GM18867 (cell line): ENCODE data around the gene DPP7.
"Not testable (repeated sequence)": the region's sequence is repeated elsewhere in the genome, so short reads cannot be mapped to it uniquely, and the experiment has no call there.

Source experiments
- ATAC-seq: cut with Tn5 transposase; IDR thresholded peaks from one replicate; pipeline ENCODE4 v1.9.1; 2021; ENCODE audit warnings: mild to moderate bottlenecking, moderate library complexity; ENCODE audit not compliant: unreplicated experiment

DPP7 gene

DNA sequence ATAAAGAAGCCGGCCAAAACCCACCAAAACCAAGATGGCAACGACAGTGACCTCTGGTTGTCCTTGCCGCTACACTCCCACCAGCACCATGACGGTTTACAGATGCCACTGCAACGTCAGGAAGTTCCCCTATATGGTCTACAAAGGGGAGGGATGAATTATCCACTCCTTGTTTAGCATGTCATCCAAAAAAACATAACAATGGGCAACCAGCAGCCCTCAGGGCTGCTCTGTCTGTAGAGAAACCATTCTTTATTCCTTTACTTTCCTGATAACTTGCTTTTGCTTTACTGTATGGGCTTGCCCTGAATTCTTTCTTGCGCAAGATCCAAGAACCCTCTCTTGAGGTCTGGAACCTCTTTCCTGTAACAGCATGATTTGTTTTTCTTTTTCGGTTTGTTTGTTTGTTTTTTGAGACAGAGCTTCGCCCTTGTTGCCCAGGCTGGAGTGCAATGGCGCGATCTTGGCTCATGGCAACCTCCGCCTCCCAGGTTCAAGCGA, 39.2 kb downstream of the DPP7 start:
- no peak for ATAC-seq

DNA sequence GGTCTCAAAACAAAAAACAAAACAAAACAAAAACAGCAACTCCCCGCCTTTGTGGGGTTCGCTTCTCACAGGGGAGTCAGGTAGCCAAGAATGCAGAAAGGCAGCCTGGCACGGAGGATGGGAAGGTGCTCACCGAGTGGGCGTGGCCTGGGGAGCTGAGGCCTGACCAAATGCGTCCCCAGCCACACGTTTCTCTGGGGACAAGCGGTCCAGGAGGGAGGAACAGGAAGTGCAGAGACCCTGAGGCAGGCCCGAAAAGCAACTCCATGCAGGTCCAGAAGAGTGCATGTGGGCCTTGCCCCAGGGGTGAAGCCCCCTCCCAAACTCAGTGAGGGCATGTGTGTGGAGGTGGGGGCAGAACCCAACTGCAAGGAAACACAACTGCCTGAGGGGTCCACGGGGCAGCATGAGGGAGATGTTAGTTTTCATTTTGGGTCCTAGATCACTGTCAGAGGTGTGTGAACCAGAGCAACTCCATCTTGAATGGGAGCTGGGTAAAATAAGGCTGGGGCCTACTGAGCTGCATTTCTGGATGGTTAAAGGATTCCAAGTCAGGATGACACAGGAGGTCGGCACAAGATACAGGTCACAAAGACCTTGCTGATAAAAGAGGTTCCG, 39.8 kb downstream of the DPP7 start:
- ATAC-seq: no peak

DNA sequence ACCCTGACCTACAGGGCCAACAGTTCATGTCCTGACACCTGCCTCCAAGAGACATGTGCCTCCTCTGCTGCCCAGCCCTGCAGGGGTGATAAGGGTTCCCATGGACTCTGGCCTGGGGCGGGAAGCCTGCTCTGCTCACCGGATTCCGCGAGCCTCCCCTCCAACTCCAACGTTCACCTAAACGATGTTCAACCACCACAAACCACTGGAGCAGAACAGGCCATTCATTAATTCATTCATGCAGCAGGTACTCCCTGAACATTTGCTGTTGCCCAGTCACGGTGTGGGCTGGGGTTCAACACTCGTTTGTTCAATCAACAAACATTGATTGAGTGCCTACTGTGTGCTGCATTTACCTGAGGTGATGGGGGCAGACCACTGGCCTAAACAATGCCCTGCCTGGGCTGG, 40.5 kb downstream of the DPP7 start:
- ATAC-seq: no peak

DNA sequence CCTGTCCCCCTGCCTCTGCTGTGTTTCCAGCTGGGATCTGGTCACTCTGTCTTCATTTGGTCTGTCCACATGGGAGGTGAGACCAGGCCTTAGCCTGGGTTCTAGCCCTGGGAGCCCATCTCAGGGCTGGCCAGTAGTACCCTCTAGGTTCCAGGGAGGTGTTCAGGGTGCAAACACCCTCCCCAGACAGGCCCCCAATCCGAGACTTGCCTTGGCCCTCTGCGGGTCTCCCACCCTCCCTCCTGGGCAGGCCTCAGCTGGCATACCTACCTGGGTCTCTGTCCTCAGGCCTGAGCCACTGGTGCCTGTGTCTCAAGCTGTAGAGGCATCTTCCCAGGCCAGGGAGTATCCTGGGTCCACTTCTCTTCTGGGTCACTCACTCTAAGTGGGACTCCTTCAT, 43.3 kb downstream of the DPP7 start:
- ATAC-seq: no peak

DNA sequence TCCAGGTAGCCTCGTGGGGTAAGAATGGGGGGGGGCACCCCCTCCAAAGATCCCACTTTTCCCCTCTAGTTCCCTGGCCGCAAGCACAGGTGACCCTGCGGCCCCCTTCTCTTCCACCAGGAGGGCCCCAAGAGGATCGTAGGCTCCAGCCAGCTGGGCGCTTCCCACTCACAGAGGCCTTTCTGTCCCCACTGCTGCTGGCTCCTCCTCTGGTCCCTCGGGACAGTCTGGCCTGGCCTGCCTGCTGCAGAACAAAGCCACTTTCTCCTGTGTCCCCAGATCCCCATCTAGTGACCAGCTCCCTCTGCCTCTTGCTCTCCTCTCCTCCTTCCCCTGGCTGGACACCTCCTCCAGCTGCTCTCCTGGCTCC, 43.6 kb downstream of the DPP7 start:
- ATAC-seq: no peak

DNA sequence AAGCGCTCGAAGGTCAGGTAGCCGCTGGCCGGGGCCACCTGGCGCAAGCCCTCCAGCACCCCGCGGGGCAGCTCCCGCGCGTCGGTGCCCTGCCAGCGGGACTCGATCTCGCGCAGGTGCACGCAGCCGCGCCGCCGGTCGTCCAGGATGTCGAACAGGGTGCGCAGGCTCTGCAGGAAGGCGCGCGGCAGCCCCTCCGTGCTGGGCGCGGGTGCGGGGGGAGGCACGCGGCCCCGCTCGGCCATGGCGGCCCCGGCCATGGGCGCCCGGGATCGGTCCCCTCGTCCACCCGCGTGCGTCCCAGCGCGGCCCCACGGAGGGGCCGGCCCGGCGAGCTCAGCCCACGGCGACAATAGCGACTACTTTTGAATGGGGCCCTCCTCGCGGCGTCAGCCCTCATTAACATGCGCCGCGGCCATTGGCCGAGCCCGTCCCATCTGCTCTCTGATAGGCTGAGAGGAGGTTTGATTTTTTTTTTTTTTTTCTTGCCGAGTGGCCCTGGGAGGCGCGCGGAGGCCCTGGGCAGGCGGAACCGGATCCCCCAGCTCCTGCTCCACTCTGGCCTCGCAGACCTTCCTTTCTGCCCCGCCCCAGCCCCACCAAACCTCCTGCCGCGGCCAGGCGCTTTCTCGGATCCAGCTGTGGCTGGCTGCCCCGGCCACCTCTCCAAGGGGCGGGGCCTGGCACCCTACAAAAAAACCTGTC, 44.2 kb downstream of the DPP7 start, which contains the start of gene SAPCD2:
Gene SAPCD2 (minus strand): TSS at position 357 of the 705 bp plus-strand sequence. CDS start 97 bp downstream, at position 260.
- ATAC-seq: peak; percentile 72

DNA sequence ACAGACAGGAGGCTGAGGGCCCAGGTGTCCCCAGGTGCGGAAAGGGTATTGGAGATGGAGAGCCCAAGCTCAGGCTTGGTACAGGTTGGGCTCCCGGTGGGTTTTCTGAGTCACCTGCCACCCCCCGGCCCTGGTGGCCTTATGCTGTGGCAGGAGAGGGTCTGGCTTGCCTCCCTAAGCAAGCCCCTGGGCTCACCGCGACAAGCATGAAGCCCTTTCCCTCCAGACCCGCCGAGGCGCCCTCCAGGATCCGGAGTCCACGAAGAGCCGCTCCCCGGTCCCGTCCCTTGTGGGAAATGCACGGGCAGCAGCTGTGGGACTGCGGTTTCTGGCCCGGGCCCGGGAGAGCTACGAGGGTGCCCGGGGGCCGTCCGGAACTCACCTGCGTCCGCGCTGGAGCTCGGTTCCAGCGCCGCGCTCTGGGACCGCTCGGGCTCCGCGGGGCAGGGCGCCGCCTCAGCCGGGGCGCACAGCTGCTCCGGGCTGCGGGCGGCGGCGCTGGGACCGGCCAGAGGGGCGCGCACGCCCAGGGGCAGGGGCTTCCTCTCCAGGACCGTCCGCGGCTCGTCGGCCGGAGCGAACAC, 44.9 kb downstream of the DPP7 start:
- peak; percentile 4 for ATAC-seq

DNA sequence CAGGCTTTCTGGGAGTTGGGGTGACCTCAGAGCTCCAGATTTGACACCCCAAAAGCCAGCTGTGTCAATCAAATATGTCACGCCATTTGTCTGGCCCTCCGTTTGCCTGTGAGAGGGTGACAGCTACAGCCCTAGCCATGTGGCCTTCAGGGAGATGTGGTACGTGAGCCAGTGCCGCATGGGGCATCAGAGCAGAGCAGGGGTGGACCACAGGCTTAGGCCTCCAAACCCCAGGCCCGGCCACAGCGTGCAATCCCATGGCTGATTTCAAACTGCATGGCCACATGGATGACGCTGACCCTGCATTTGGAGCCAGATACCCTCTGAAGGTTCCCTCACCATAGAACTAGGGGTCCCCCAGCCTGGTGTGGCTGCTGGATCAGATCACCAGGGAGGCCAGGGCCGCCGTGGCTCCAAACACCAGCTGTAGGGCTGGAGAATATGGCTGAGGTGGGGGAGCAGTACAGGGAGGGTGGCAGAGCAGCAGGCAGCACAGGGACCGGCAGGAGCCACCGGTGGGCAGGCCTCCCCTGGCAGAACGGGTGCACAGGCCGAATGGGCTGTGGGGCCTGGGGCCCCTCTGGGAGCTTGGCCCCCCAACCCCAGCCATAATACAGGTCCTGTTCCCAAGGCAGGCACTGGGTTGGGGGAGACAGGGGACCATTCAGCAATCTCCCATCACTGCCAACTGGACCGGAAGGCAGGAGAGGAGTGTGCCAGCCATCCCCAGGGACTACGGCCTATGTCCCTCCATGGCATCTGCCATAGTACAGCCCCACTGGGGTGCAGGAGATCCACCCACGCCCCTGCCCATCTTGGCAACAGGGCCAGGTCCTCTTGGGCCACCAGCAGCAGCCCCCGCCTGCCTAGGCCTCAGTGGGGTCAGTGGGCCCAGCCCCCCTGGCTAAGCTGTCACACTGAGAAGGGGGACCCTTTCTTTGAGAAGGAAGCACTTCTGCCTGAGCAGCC, 45.7 kb downstream of the DPP7 start:
- ATAC-seq: no peak

DNA sequence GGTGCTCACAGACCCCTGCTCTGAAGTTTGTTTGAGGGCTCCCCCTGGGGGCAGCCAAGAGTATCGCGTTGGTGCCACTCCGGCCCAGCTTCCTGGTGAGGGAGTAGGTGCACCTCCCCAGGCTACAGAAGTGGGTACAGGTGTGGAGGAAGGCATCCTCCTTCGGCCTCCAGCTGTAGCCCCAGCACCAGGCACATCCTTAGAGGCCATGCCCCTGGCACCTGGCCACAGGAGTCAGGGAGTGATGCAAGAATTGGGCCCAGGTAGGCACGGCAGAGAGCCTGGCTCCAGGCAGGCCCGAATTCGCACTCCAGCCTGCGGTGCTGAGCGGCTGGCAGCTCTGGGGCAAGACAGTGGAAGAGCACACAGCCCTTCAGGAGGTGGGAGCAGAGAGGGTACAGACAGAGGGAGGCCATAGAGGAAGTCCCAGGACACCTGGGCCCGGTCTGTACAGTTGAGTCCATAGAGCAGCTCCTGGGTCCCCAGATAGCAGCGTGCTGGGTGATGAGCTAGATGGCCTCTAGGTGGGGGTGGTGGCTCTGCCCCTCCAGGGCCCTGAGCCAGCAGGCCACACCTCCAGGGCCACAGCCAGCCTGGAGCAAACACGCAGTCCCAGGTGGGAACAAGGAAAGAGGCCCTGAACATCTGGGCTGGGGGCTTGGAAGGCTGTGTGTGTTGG, 46.5 kb downstream of the DPP7 start:
- ATAC-seq: peak; percentile 40

DNA sequence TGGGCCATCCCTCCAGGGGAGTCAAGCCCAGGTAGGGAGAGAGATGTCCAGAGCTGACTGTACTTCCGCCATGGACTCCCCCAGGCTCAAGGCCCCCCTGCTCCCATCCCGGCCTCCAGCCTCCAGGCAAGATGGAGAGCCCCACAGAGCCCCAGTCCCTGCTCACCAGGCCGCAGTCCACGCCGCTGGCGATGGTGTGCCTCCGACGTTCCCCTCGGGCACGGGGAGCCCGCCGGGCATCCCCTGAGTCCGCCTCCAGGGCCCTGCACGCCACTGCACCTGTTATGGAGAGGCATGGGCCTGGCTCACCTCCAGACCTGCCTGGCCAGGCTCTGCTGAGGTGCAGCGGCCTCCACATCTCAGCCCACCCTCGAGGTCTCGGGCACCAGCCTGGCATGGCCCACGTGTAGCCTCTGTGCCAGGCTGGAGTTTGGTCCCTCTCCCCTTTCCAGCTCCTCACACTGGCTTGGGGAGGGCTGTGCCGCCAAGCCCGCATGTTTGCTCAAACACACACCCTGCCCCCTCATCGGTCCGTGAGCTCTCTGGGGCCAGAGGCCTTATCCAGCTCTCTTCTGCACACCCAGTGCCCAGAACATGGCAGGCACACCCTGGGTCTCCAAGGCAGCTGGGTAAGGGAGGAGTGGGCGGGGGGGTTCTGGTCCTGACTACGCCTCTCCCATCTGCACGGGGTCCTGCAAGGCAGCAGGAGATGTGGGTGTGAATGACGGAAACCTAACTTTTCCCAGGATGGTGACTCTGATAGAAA, 48.3 kb downstream of the DPP7 start:
- ATAC-seq: no peak

DNA sequence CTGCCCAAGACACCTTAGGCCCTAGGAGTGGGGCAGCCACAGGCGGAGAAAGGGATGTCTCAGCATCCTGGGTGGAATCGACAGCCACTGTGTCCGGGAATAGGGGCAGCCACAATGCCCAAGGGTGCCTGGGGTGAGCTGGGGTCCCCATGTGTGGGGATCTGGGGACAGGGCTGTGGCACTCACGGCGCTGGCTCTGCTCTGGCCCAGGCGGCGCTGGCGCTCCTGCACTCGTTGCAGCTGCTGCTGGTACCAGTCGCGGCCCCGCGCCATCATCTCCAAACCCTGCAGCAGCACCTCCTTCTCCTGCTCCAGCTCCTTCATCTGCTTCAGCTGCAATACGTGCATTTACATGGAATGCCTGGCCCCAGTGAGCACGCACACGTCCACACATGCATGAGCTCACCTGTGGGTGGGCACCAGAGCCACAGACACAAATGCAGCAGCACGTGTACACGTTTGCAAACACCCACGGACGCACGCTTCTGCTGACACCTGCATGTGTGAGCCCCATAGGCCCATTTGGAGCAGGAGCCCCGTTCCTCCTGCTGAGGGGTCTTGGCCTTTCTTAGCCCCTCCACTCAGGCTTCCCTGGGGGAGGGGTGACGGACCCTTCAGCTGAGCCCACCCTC, 49.1 kb downstream of the DPP7 start:
- ATAC-seq: no peak

DNA sequence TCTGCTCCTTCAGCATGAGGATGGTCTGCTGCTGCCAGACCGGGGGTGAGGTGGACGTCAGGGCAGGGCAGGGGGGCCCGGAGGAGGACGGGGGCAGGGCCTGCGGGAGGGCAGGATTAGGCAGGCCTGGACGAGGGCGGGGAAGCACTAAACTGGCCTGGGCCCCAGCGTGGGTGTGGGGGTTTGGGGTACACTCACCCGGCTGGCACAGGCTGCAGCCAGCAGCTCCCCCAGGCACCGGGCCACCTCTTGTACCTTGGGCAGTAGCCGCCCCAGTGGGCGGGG, 49.7 kb downstream of the DPP7 start:
- no peak for ATAC-seq

DNA sequence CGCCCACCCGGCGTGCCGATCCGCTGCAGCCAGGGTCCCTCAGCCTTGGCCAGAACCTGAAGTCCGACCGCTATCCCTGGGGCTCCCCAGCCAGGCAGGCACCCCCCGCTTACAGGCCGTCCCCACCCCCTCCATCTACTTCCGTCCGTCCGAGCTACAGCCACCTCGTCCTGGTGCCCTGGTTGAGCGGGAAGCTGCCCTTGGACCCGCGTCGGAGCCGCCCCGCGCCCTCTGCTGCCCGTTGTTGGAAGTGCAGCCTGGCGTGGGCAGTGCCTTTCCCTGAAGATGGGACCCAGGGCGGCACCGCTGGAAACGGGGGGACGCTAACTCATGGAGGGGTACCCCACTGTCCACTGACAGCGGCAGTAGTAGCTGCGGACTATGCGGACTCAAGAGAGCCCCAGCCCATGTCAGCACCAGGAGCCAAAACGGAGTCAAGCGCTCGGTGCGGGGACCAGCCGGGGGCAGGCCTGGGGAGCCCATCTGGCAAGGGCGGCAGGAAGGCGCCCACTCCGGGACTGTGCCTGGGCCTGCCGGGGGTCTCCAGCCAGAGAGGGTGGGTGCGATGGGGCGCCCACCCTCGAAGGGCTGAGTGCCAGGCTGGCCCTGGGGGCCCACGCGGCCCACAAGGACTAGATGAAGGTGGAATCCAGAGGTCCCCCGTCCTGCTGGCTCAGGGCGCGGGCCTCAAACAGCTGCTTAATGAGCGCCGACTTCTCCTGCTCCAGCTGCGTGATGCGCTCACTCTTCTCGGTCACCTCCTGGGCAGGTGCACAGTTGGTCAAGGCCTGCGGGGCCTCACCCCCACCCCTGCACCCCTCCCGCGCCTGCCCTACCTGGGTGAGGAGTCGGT, 50.3 kb downstream of the DPP7 start:
- ATAC-seq: no peak

DNA sequence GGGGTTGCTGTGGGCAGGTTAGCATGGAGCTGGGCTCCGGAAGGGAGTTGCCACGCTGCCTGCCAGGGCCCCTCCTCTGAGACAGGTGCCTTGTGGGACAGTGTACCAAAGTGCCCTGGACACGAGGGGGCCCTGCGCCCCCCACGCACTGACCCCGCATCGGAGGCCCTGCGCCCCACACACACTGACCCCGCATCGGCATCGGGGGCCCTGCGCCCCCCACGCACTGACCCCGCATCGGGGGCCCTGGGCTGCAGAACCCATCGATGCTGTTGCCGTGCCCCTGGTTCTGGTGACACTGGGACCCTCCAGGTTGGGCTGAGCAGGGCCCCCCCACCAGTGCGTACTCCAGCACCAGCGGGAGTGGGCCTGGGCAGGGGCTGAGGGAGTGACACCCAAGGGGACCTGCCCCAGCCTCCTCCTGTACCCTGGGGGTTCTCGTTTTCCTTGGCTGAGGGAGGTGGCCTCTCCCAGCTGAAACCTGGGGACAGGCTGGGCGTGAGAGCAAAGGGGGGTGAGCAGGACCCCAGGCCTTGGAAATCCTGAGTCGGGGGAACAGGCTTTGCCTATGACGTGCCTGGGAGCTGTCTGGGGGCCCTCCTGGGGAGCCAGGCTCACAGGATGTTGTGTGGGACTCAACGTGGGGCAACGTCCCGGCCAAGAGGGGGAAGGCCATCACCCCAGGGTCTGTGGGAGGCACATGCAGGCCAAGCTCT, 51.1 kb downstream of the DPP7 start:
- no peak for ATAC-seq

DNA sequence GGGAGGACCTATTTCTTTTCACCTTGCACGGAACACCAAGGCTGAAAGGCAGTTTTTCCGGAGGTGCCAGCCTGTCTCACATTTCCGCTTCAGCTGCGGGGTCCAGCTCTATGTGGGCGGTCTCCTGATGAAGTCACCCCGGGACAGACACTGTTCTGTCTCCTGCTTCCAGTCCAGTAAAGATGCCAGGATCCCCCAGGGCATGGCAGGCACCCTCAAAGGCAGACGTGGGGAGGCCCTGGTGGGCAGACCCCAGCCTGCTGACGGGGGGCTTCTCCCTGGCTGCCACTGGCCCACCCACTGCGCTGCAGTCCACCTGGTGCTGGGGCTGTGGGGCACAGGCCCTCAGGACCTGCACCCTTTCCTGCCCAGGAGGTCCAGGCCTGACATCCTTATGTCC, 51.7 kb downstream of the DPP7 start:
- not testable (repeated sequence) for ATAC-seq

DNA sequence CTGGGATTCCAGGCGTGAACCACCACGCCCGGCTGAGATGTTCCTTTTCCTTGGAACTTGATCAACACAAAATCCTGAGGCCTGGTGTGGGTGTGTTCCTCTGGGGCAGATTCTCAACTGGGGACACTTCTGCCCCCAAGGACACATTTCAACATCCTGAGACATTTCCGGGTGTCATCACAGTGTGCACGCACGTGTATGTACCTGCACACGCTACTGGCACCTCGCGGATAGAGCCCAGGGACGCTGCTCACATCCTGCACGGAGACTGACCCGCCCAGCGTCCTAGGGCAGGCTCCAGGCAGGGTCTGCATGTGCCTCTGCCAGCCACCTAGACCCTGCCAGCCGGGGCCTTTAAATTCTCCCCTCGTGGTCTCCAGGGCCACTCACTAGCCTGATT, 52.1 kb downstream of the DPP7 start:
- no peak for ATAC-seq
